ENCODE measurements around the gene KIAA1614.

DNA sequence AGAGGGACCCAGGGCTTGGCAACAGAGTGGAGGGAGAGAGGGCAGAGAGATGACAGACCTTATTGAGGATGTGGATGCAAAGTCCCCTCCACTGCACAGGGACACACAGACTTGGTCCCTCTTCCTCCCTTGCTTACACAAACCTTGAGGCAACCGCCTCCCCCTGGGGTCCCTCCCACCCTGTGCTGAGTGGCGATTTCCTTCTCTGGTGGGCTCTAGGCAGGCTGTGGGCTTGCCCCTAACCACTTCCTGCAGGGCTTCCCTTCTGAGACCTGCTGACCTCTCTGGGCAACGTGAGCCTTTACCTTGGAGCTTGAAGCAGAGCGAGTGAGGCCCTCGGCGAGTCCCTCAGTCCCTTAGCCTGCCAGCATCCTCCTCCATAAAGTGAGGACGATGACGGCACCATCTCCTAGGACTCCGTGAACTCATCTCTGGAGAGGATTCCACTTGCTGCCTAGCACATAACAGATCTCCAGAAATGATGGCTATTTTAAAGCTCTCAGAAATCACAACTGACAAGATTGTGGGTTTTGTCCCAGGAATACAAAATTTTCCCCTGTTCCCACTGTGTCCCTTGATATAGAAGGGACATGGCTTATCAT is 25.0 kb downstream of the KIAA1614 start:
- TF ChIP-seq, protein P1, sequence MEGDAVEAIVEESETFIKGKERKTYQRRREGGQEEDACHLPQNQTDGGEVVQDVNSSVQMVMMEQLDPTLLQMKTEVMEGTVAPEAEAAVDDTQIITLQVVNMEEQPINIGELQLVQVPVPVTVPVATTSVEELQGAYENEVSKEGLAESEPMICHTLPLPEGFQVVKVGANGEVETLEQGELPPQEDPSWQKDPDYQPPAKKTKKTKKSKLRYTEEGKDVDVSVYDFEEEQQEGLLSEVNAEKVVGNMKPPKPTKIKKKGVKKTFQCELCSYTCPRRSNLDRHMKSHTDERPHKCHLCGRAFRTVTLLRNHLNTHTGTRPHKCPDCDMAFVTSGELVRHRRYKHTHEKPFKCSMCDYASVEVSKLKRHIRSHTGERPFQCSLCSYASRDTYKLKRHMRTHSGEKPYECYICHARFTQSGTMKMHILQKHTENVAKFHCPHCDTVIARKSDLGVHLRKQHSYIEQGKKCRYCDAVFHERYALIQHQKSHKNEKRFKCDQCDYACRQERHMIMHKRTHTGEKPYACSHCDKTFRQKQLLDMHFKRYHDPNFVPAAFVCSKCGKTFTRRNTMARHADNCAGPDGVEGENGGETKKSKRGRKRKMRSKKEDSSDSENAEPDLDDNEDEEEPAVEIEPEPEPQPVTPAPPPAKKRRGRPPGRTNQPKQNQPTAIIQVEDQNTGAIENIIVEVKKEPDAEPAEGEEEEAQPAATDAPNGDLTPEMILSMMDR (IDR thresholded peaks at IDR 0.05; ENCODE audit: low read depth, low read length) = no peak
- TF ChIP-seq MYC (IDR thresholded peaks at IDR 0.05; ENCODE audit: low read depth, low read length) (no peak), POLR2A (IDR thresholded peaks at IDR 0.05; ENCODE audit: extremely low read depth, insufficient read length) (no peak)
- TF ChIP-seq, protein P2, sequence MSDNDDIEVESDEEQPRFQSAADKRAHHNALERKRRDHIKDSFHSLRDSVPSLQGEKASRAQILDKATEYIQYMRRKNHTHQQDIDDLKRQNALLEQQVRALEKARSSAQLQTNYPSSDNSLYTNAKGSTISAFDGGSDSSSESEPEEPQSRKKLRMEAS (IDR thresholded peaks at IDR 0.05; ENCODE audit: low read depth, low read length) = no peak

Measured in NB4 (cell line).